Right lobe of liver (tissue), 4 donors: ENCODE measurements around the gene OCEL1.

Source experiments
- POLR2A ChIP-seq: fragments of 450-650 bp; IDR thresholded peaks from one replicate; pipeline ENCODE4 v1.6.1; 2017; ENCODE audit warnings: antibody characterized with exemption, mild to moderate bottlenecking
- TF ChIP-seq, protein P1 (sequence below), 4 donors: fragments of 200-600 bp in 3 of 4; fragments of 450-650 bp in 1 of 4; IDR thresholded peaks; one replicate each; pipeline versions ENCODE4 v1.5.1 to v1.8.0; 2016 to 2022; ENCODE audit warnings: antibody characterized with exemption in 4 of 4, mild to moderate bottlenecking in 2 of 4
- donor health status: DM: no; HTN: no; CAD: no.
- donor health status: DM: no; HTN: no; CAD: no.
- donor health status: DM: no; HTN: yes; CAD: no.

DNA sequence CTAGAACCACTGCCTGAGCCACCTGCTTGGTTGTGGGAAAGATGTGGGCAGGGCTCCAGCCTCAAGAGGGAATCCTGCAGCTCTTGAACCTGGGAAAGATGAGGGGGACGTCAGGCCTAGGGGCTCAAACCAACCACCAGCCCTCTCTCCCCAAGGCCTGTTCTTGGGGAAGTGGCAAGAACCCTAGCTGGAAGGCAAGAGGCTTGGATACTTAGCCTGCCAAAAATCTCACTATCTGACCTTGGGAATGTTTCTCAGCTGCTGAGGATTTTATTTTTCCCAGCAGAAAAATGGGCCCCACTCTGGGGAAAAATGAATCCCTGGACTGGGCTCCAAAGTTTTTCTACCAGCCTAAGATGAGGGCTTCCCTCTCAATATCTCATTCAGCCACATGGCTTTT is 33.9 kb downstream of the OCEL1 start:
- TF ChIP-seq, protein P1, sequence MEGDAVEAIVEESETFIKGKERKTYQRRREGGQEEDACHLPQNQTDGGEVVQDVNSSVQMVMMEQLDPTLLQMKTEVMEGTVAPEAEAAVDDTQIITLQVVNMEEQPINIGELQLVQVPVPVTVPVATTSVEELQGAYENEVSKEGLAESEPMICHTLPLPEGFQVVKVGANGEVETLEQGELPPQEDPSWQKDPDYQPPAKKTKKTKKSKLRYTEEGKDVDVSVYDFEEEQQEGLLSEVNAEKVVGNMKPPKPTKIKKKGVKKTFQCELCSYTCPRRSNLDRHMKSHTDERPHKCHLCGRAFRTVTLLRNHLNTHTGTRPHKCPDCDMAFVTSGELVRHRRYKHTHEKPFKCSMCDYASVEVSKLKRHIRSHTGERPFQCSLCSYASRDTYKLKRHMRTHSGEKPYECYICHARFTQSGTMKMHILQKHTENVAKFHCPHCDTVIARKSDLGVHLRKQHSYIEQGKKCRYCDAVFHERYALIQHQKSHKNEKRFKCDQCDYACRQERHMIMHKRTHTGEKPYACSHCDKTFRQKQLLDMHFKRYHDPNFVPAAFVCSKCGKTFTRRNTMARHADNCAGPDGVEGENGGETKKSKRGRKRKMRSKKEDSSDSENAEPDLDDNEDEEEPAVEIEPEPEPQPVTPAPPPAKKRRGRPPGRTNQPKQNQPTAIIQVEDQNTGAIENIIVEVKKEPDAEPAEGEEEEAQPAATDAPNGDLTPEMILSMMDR (IDR thresholded peaks at IDR 0.05): no peak
- TF ChIP-seq POLR2A: no peak
